Activated CD4-positive, alpha-beta T cell treated with anti-CD3 and anti-CD28 coated beads for 24 hours (primary cell): ENCODE results near the gene STARD5.

Experiments
- DNase-seq, 2 donors: peaks; one replicate each; pipeline ENCODE4 v3.0.0-alpha.2; 2020; ENCODE audit warnings: low read depth in 2 of 2

STARD5 gene

DNA sequence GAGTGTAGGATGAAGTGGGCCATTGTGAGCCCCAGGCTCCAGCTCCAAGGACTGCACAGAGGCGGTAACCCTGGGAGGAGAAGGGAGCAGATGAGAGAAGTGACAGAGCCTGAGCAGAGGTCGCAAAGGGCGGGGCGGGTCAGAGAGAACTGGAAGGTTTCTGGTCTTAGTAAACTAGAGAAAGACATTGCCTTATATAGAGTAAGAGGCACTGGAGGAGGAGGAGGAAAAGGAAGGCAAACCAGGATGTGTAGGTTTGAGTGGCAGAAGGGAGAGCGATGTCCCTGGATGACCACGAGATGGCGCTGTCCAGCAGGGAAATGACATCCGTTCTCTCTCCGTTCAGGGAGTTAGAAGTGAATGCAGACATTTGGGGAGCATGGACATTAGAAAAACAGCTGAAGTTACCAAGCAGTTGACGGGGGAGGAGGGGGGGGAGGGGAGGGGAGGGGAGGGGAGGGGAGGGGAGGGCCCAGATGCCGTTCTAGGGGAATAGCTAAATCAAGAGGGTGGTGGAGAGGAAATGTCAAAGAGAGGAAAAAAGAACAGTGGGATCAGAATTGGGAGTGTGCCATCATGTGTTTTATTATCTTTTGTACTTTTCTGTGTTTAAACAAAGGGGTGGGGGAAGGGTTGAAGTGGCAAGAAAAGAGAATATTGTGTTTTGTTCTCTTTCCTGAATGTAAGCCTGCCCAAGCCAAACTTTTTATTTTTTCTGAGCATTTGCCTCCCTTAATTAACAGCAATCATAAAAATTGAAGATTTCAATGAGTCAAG is 48.8 kb downstream of the STARD5 start:
- peak; percentile 76 to 80 for DNase-seq

- DNase-seq, result no peak
Measured at GRCh38 chr15:81274255-81274654, 49.7 kb downstream of the STARD5 start.

- DNase-seq, result no peak
Measured at GRCh38 chr15:81273855-81274254, 50.1 kb downstream of the STARD5 start.

DNA sequence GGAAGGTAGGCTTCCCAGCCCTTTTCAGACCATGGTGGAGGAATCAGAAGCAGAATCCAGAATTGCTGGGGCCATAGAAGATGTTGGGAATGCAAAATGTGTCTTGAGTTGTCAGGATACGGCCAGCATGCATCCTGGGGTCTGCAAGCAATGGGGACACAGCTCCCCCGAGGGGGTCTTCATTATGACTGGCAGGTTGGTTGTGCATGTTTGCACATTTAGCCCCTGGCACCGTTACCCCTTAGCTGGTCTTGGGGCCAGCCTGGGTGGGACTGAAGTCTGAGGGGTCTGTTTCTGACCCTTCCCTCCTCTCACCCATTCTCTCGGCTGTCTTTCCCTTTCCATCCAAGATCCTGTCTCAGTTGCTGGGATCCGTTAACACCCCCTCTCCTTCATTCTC is 50.7 kb downstream of the STARD5 start:
- DNase-seq, result no peak

DNA sequence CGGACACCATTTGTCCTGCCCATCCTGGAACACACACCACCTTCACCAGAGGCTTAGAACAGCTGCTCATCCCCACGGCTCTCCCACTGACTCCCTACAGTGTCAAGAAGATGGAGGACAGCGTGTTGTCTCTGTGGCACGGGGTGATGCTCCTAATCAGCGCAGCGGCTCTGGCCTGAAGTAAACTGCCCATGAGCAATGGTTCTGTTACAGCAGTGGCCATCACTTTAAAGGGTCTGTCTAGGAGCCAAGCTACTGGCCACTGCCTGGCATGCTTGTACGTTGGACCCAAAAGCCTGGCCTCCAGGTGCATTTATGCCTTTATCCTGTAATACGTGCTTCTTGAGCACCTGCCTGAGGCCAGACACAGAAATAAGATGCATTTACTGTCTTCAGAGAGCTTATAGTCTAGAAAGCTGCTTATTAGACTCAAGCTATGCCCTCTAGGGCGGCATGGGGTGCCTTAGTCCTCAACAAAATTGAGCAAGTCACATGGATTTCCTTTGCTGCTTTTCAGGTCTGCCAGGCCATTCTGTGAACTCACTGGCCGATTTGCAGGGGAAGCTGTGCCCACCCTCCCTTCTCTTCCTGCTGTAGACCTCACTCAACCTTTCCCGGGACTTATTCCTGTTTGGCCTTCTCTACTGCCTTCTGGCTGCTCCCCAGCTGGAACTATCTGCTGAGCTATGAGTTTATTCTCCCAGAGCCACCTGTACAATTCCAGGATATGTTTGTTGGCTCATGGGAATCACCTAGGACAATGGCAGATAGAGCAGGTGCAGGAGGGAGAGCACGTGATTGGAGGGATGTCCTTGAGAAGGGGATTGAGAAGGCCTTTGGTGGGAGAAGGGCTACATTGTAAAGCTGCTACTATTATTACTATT is 51.9 kb downstream of the STARD5 start:
- DNase-seq, result no peak

DNA sequence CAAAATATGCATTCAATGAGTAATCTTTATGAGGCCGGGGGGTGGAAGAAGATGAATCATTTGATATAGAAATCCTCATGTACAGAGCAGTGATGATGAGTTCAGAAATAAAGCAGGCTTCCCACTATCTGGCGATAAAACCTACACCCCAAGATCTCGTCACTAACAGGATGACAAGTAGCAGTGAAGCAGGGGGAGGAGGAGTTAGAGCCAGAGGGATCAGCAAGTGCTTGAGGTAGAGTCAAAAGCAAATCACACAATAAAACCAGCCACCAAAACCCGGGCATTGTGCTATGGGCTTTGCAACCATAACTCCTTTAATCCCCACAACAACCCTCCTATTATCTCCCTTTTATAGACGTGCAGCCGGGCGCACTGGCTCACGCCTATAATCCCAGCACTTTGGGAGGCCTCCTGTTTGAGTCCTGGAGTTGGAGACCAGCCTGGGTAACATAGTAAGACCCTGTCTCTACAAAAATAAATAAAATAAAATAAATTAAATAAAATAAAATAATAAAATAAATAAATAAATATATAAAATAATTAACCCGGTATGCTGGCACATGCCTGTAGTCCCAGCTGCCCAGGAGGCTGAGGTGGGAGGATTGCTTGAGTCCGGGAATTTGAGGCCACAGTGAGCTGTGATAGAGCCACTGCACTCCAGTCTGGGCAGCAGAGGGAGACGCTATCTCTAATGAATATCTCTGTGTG is 53.0 kb downstream of the STARD5 start:
- DNase-seq, result no peak

GRCh38 chr15:81270188-81270587 is 53.8 kb downstream of the STARD5 start:
- DNase-seq, result no peak

- DNase-seq, result no peak
Measured at GRCh38 chr15:81268881-81269601, 54.9 kb downstream of the STARD5 start.

DNA sequence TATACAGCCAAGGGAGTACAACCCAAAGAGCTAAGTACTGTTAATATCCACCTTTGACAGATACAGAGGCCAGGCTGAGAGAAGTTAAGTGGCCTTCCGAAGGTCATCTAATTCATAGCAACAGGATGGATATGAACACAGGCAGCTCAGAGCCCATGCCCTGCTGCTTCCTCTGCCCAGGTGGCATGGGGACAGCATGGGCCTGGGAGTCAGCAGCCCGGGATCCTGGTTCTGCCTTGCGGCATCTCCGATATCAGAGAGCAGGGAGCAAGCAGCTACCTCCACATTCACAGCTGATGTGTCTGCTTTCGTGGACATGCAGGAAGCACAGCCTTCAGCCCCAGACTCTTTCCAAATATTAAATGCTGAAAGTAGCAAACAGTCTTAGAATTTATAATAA is 55.6 kb downstream of the STARD5 start:
- DNase-seq, result no peak

DNA sequence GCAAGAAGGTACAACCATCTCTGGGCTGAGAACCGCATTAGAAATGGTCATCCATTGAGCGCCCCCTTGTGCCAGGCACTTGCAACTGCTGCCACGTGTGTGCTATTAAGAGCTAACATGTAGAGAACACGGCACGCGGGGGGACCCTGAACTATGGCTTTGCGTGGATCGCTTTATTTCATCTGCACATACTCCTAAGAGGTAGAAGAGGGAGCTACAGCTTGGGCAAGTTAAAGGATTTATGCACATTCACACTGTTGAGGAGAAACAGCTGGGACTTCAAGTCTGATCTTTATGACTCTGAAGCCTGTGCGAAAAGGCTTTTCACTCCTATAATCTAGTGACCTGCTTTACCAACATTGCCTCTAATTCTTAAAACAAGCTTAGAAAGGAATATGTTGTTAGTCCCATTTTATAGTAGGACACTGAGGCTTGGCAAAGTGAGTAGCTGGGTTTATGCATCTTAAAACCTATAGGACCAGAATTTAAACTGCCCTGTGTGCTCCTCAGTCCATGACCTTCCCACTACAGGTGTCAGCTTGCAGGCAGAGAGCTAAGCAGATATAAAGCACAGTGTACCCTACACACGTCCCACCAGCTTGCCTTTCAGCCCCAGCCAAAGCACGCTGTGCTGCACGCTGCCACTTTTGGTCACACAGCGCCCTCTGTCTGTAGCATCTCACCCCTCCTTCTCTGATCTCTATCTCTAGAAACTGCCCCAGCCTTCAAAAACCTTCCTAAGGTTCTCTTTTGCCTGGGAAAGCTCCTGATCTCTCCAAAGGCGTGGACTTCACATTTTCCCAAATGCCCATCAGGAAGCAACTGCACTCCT is 57.8 kb downstream of the STARD5 start:
- DNase-seq, result peak; percentile 85

DNA sequence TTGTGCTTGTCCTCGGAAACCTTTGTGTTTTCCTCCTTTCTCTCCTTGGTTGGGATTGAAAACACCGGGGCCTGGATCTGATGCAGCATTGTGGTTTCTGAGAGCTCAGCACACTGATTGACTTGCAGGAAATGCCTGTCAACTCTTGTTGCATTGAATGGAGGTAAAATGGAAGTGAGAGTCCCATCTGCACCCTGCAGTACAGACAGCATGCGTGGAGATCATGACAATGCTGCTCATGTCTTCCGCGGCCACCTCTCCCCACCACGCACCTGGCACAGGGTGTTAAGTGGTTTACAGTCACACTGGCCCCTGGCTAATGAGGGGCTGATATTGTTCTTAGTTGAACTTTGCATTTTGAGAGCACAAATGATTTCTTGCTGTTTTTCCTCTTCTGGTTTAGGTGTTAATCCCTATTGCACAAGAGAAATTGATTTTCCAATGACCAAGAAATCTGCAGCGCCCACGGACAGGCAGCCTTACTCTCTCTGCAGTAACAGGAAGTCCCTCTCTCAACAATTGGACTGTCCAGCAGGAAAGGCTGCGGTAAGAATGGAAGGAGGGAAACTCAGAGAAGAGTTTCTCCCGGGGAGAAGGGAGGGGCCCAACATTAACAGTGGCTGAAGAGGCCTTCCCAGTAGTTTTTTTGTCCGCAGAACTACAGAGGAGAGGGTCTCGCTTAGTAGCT is 58.5 kb downstream of the STARD5 start:
- DNase-seq, result no peak

DNA sequence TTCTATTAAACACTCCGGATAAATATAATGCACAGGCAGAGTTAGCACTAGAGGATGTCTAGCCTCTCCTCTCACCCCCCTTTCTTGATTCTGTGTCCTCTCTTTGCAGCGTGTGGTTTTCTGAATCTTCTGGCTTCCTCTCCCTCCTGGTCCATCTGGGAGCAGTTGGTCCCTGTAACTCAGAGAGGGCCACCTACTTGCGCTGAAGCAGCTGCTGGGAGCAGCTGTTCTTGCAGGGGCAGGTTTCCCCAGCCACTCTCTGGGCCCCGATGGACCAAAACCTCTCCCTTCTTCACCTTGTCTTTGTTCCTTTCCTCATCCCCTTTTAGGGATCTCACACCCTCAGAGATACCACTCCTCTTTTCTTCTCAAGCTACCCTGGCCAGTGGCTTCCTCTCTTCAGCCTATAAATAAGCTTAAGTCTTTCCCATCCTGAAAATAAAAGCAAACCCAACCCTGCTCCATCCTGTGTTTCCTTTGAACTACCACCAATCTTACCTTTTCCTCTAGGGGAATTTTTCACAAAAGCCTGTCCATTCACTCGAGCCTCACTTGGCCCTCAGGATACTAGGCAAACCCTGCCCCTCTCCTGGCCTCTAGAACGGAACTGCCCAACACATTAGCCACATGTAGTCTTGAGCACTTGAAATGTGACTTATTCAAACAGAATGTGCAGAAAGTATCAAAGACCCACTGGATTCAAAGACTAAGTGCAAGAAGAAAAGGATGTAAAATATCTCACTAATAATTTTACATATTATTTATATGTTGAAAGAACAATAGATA is 59.7 kb downstream of the STARD5 start:
- no peak for DNase-seq

DNA sequence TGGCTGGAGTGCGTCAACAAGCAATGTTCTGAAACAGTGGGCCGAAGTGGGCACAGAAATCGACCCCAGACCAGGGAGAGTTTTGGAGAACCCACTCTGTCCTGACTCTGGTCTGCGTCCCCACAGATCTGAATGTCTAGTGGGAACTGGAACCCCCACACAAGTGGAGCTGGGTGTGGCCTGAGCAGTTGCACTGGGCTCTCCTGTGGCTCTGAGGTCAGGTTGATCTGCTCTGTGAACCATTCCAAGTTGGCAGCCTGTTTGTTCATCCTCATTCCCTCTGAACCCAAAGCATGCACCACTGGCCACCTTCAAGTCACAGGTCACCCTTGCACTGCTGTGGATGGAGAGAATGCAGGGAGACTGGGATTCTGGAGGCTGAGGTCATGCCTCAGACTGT is 60.5 kb downstream of the STARD5 start:
- DNase-seq, result no peak

- no peak for DNase-seq
Measured at GRCh38 chr15:81261172-81261811, 62.6 kb downstream of the STARD5 start.

GRCh38 chr15:81259760-81260298 is 64.1 kb downstream of the STARD5 start:
- no peak for DNase-seq
